Type B pancreatic cell (in vitro differentiated cells): ENCODE results near the gene NPFF. TPM values are rescaled to one million over a fixed set of nuclear protein-coding genes. Genes with fewer than 3 reads are reported as not detected.
"Not testable (repeated sequence)": the region's sequence is repeated elsewhere in the genome, so short reads cannot be mapped to it uniquely, and the experiment has no call there.

Source experiments
- DNase-seq: peaks from one replicate; pipeline ENCODE4 v3.0.0; 2021; ENCODE audit warnings: mixed read lengths; ENCODE audit not compliant: unreplicated experiment; ENCODE audit errors: extremely low spot score
- H3K27ac Mint-ChIP-seq: 2 replicates; pipeline ENCODE4 v1.8.0; 2021; ENCODE audit warnings: mild to moderate bottlenecking, mixed read lengths
- H3K27me3 Mint-ChIP-seq: 2 replicates; pipeline ENCODE4 v1.8.0; 2021; ENCODE audit warnings: mixed read lengths
- H3K36me3 Mint-ChIP-seq: 2 replicates; pipeline ENCODE4 v1.8.0; 2021; ENCODE audit warnings: mixed read lengths
- H3K4me1 Mint-ChIP-seq: one replicate; pipeline ENCODE4 v1.8.0; 2021; ENCODE audit warnings: mixed read lengths; ENCODE audit not compliant: unreplicated experiment
- H3K4me3 Mint-ChIP-seq: 2 replicates; pipeline ENCODE4 v1.8.0; 2021; ENCODE audit warnings: mild to moderate bottlenecking, mixed read lengths
- H3K9me3 Mint-ChIP-seq: 2 replicates; pipeline ENCODE4 v1.8.0; 2021; ENCODE audit warnings: mixed read lengths
- CTCF ChIP-seq: fragments of 200-600 bp; sonication (generic); conservative IDR thresholded peaks from 2 replicates; pipeline ENCODE4 v1.5.0; 2021; ENCODE audit warnings: antibody characterized with exemption, mild to moderate bottlenecking
- total RNA-seq: library from RNA; stranded (reverse); gene quantifications from 2 replicates; pipeline ENCODE4 v1.2.1, GENCODE V29; 2021; ENCODE audit warnings: low replicate concordance

NPFF gene
- total RNA-seq, 1 donor from 2014 or later = not detected

GRCh38 chr12:53483979-53484377 lies 23.3 kb downstream of the NPFF start:
- Mint-ChIP-seq H3K4me1 (peaks cover 11% of the 10 kb centered on the region), H3K27me3 (no peaks in the 10 kb centered on the region), H3K4me3 (peak overlapping the region; percentile 15), H3K27ac (peak overlapping the region; percentile 81), H3K9me3 (no peaks in the 10 kb centered on the region), H3K36me3 (peaks cover 20% of the 10 kb centered on the region)
- no peak for TF ChIP-seq CTCF
- no peak for DNase-seq

- H3K36me3 Mint-ChIP-seq = peaks cover 20% of the 10 kb centered on the region
- DNase-seq = no peak
- peak overlapping the region; percentile 81 for H3K27ac Mint-ChIP-seq
- H3K4me3 Mint-ChIP-seq = peak overlapping the region; percentile 15
- TF ChIP-seq CTCF = no peak
- H3K27me3 Mint-ChIP-seq = no peaks in the 10 kb centered on the region
- H3K4me1 Mint-ChIP-seq = peaks cover 11% of the 10 kb centered on the region
- H3K9me3 Mint-ChIP-seq = no peaks in the 10 kb centered on the region
Observed at GRCh38 chr12:53483225-53483978, 23.9 kb downstream of the NPFF start.

- TF ChIP-seq CTCF = no peak
- H3K9me3 Mint-ChIP-seq = no peaks in the 10 kb centered on the region
- no peak for DNase-seq
- no peak overlapping the region for H3K4me3 Mint-ChIP-seq
- H3K36me3 Mint-ChIP-seq = peaks cover 20% of the 10 kb centered on the region
- no peaks in the 10 kb centered on the region for H3K27me3 Mint-ChIP-seq
- H3K4me1 Mint-ChIP-seq = peaks cover 11% of the 10 kb centered on the region
- H3K27ac Mint-ChIP-seq = peak overlapping the region; percentile 81
Observed at GRCh38 chr12:53482626-53483168, 24.6 kb downstream of the NPFF start.

- H3K27me3 Mint-ChIP-seq = no peaks in the 10 kb centered on the region
- H3K27ac Mint-ChIP-seq = peak overlapping the region; percentile 63
- no peak overlapping the region for H3K4me3 Mint-ChIP-seq
- H3K9me3 Mint-ChIP-seq = no peaks in the 10 kb centered on the region
- H3K4me1 Mint-ChIP-seq = peaks cover 11% of the 10 kb centered on the region
- peak; percentile 58 for TF ChIP-seq CTCF
- H3K36me3 Mint-ChIP-seq = peaks cover 21% of the 10 kb centered on the region
- DNase-seq = no peak
Observed at GRCh38 chr12:53481939-53482586, 25.2 kb downstream of the NPFF start.

- not testable (repeated sequence) for DNase-seq, H3K27me3 Mint-ChIP-seq, H3K9me3 Mint-ChIP-seq, H3K4me3 Mint-ChIP-seq
- Mint-ChIP-seq H3K27ac (peak overlapping the region; percentile 59), H3K36me3 (peaks cover 27% of the 10 kb centered on the region), H3K4me1 (peaks cover 11% of the 10 kb centered on the region)
Observed at GRCh38 chr12:53481458-53481857, 25.8 kb downstream of the NPFF start.
